Endothelial cell of hepatic sinusoid (primary cell): ENCODE data around the gene SPINK14.

ENCODE experiments used
- in situ Hi-C: cut with HindIII; loops from 2 replicates; pipeline ENCODE4 v1.10.0; 2017; ENCODE audit warnings: low sequenced_read_pairs

Gene SPINK14, protein sequence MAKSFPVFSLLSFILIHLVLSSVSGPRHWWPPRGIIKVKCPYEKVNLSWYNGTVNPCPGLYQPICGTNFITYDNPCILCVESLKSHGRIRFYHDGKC

DNA sequence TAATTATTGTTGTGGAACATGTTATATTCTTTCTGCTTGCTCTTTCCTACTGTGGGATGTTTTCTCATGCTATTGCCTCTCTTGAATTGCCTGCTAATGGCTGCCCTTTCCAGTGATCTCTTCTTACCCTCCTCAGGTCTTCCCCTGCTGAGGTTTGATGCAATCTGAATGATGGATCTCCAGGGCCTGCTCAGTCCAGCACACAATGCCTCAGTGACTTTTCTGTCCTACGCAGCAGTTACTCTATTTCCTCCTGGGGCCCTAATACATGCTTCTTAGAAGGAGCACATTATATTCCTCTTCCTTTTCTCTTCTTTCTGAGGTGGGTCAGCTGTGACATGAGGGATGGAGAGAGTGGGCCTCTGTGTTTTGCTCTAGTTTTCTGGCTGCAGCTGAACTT, at the start of gene SPINK14:
Gene SPINK14 (plus strand): TSS at position 301 of the 400 bp plus-strand sequence. CDS start 1,187 bp downstream, outside the sequence.
- in situ Hi-C loops = no loop called here

DNA sequence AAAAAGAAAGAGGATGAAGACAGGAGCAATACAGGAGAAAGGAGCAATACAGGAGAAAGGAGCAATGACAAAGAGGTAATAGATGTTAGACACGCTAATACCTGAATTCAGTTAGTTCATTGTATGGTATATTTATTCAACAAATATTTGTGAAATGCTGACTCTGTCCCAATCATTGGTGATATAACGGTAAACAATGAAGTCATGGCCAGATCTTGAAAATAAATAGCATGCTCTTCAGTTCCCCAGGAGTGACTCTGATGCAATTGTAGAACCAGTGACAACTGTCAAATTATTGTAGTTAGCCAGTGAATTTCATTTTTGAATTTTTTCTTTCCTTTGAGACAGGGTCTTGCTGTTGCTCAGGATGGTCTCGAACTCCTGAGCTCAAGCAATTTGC, 48.0 kb upstream of the SPINK14 start:
- in situ Hi-C loops = no loop called here

DNA sequence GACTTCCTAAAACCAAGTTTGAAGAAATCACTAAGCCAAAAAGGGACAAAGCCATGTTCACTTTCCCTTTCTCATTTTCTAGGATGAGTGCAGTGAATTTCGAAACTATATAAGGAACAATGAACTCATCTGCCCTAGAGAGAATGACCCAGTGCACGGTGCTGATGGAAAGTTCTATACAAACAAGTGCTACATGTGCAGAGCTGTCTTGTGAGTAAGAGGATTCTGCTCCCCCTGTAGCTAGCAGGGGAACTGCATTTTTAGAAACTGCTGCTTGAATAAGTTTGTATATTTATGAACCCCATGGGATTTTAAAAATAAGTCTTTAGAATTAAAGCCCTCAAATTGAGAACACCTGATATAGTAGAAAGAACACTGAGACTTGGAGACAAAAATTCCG, 42.7 kb upstream of the SPINK14 start:
- in situ Hi-C loops = no loop called here

DNA sequence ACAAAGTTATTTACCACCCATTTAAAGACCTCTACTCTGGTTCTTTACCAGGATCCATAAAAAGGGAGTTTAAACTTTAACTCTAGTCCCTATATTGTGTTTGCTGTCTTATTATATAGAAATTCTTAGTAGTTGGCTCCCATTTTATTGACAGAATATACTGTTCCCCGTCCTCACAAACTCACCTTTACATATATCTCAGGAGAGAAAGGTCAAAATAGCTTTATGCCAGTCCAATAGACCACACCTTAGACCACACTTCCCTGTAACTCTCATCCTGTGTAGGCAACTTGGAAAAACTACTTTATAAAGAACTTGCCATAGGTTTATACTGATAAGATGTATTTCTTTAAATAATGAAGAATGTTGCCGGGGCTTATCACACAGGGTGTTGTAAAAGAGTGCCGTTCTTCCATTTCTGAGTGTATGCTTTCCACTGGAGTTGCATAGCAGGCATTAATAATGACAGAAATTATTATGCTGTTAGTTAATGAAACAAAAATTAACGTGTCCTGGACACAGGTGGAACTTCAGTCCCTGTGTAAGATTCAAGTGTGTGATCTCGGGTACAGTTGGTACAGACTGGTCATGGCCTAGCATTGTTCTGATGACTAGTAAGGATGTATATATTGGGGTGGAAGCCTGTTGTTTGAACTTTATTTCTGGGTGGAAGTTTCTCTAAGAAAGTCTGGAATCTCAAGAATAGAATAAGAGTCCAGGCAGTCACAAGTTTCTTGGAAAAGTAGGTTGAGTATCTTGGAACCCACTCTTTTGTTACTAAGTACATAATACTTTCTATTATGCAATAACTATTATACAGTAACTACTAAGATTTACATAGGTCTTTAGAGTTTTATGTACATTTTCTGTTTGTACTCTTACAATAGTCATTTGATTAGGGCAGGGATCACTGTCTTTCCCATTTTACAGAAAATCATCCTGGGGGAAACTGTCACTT, 33.0 kb upstream of the SPINK14 start:
- in situ Hi-C loops = no loop called here

DNA sequence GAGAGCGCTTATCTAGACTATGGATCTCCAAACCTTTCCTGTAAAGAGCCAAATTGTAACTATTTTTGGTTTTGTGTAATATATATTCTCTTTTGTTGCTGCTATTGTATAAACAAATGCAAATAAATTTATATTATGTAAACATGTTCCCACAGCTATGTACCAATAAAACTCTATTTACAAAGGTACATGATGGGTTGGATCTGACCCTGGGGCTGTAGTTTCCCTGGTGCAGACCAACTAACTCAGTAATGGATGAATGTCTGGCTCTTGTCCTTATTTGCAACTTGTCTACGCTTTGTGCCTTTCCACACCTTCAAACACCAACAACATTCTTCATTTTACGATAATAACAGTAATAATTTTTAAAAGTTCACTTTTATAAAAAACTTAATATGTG, 27.5 kb upstream of the SPINK14 start:
- in situ Hi-C loops = no loop called here

DNA sequence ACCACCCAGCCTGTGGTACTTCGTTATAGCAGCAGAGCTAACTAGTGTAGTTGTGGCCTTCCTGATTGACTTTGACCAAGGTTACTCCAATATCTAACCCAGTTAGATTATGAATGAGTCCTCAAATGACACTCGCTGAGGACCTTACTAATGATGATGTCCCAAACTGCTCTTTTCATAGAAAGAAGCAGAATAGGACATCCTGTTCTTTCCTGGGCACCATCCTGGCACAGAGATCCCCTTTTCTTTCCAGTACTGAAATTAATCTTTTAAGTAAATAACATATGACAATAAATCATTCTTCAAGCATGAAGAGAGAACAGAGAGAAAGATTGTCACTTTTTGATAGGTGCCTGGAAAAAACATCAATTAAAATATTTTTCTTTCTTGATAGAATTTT, 26.7 kb upstream of the SPINK14 start:
- in situ Hi-C loops = no loop called here

DNA sequence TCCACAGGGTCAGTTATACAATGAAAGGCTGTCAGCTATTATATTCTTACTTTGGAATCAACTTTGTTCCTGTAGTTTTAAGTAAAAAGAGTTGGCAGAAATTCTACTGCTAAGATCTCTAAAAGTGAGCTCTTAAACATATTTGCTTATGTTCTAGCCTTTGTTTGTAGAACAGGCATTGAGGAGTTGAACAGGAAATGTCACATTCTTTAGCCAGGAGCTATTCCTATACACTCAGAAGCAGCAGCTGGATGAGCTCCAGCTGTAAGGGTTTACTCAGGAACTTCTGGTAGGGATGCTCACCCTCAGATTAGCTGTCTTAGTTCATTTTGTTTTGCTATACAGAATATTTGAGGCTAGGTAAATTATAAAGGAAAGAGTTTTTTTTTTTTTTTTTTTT, 22.4 kb upstream of the SPINK14 start:
- in situ Hi-C loops = no loop called here

DNA sequence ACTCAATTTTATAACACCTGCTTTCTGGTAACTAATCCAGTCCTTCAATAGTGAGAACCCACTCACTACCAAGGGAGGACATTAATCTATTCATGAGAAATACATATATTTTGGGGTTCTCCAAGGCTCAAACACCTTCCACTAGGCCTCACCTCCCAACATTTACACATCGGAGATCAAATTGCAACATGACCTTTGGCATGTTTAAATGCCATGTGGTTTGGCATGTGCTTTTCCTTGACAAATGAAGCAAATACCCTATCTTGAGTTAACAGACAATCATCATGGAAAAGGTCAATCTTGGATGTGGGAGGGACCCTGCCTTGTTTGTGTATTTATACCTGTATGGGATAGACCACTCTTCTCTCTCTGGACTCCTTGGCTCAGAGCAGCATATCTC, 21.9 kb upstream of the SPINK14 start:
- in situ Hi-C loops = no loop called here

DNA sequence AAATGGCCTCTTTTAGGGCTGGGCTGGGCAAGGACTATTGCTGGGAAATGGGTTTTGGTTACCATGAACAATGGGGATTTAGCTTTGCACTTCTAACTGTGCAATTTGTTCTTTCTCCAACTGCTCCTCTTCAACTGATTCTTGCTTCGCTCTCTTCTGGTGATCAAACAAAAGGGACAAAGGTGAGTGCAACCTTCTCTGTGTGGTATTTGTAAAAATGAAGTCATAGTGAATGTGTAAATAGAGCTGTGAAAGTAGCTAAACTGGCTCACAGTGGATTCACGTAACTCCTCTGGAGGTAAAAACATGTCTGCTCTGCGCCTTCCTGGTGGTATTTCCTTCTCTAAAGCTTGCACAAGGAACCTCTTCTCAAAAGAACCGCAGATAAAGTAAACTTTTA, 20.9 kb upstream of the SPINK14 start:
- in situ Hi-C loops = no loop called here

DNA sequence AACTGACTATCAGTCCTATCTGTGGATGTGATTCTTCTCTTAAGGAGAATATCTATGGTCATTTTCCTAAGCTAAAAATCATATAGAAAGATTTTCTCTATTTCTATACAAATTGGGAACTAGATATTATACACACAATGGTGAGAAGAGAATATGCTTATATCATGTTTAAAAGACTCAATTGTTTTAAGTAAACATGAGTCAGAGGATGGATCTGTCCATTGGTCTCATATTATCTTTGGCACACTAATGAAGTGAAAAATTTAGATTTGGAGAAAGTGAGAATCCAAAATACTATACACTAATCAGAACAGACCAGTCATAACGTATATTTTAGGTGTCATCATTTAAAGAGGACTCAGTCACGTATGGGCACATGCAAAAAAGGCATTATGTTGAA, 16.5 kb upstream of the SPINK14 start:
- in situ Hi-C loops = no loop called here

DNA sequence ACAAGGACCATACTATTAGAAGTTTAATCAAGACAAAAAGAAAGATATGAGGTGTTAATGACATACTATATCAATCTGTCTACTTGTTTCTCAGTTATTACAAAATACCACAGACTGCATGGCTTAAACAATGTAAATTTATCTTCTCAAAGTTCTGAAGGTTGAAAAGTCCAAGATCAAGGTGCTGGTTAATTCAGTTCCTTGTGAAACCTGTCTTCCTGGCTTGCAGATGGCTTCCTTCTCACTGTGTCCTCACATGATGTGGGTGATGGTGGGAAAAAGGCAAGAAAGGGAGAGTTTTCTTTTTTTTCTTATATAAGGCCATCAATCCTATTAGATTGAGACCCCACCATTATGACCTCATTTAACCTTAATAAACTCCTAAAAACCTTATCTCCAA, 15.6 kb upstream of the SPINK14 start:
- in situ Hi-C loops = no loop called here

DNA sequence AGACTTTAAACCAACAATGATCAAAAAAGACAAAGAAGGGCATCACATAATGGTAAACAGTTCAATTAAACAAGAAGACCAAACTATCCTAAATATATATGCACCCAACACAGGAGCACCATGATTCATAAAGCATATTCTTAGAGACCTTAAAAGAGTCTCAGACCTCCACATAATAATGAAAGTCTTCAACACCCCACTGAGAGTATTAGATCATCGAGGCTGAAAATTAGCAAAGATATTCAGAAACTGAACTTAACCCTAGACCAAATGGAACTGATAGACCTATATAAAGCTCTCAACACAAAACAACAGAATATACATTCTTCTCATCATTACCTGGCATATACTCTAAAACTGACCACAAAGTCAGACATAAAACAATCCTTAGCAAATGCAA, 11.7 kb upstream of the SPINK14 start:
- in situ Hi-C loops = no loop called here

DNA sequence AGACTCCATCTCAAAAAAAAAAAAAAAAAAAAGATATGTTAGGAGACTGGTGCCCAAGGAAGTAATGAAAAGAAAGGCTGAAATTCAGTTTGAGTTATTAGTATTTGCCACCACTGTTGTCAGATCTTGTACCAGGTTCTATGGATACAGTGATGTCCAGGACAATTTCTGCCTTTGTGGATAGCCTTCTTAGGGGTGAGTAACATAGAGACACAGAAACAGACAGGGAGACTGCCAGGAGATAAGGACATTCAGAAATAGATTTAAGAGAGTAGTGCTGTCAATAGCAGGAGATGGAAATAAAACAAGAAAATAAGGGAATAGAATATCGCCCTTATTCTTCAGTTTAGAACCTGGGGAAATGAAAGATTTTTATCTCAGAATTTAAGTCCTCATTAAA, 6.3 kb upstream of the SPINK14 start:
- in situ Hi-C loops = no loop called here

DNA sequence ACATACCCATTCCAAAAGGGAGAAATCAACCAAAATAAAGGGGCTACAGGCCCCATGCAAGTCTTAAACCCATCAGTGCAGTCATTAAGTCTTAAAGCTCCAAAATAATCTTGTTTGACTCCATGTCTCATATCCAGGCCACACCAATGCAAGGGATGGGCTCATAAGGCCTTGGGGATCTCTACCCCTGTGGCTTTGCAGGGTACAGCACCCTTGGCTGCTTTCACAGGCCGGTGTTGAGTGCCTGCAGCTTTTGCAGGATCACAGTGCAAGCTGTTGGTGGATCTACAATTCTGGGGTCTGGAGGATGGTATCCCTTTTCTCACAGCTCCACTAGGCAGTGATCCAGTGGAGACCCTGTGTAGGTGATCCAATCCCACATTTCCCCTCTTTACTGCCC, 5.0 kb upstream of the SPINK14 start:
- in situ Hi-C loops = no loop called here

DNA sequence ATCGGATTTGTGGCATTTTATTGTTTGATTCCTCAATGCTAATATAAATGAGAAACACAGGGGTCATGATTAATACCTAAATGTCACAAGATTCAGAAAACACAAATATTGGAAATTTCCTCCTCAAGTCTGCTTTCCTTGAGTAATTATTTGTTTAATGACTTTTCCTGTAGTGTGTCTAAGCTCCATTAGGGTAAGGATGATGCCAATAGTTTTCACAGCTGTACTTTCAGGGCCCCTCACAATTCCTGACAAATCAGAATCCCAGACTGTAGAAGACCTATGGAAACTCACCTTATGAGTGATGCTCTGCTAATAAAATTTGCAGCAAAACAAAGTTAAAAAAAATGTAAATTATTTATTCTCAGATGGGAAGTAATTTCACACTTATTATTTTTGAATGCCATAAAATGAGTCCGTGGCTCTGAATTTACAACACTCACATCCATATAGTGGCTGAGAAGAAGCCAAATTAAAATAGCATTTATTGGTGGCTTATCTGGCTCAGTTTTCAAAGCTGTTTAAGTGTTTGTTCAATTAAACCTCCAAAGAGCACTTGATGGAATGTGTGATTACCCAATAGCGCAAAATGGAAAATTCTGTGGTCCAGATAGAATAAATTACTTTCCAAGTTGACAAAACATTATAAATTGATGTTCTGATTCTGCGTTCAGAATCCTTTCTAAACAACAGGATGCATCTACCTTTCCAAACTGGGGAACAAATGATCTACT, 1.6 kb upstream of the SPINK14 start:
- in situ Hi-C loops = no loop called here

DNA sequence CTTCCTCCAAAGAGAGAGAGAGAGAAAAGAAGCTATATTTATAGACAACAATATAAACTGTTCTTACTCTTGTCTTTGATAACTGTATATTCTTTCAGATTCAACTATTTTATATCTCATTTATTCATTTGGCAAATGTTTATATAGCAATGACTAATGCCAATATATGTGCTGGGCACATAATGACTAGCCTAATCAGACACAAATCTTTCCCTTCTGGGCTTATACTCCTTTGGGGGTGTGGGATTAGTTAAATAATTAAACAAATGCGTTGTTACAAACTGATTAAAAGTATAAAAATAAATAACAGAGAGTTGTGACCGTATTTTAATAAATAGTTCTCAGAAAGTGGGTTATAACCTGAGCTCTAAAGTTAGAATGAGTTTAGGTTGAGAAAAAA, 4.0 kb downstream of the SPINK14 start:
- in situ Hi-C loops = no loop called here

DNA sequence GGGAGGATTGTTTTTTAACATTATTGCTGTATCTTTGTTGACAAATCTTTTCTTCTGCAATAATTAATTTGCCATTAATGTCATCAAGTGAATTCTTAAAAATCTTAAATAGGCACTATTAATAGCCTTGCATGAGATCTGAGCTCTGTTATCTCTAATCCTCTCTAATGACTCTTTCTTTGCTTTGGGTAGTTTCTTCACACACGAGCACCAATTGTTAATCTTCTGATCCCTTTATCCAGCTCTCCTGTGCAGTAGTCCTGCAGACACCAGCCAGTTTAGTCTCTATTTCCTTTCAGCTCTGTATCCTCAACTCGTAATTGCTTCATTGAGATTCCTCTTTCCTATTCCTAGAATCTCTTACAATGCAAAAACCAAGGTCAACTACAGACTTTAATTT, 8.1 kb downstream of the SPINK14 start:
- in situ Hi-C loops = loop anchor here (25.0 kb wide), 1 partner anchor 911 kb away; no protein-coding TSS in a partner anchor

DNA sequence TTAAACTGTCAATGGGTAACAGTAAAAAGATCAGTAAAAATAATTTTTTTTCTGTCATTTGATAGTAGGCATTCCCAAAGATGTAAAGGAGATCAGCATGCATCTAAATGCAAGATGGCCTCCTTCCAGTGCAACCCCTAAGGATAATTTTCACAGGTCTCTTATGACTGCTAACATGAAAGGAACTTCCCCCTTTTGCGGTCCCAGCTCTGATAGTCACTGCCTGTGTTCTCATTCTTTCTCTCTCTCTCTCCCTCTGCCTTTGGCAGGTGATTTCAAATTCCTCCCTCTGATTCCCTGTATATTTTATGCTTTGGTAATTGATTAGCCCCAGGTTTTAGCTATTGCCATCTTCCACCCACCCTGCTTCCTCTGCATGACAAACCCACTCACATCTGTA, 8.9 kb downstream of the SPINK14 start:
- in situ Hi-C loops = loop anchor here (25.0 kb wide), 1 partner anchor 910 kb away; no protein-coding TSS in a partner anchor

DNA sequence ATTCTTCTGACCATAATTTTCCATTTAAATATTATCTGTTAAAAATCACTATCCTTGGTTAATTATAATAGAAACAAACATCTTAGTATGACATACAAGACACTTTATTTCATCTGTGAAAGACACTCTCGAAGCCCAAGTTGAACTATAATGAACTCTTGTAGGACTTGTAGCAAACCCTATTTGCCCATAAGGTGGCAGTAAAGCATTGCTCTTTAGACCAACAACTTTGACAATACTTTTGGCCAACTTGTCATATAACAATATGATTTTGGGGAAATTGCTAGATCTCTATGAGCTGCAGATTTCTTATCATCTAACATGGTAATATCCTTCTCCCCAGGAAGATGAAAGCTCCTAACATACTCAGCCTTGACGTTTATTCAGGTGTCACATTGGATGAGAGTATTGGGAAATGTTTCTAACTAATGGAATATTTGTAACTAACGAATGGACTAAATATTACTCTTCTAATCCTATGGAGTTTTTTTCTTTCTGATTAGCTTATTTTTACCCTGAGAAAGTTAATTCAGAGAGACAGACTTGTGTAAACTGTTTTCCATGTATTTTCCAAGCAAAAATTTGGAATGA, 11.0 kb downstream of the SPINK14 start:
- in situ Hi-C loops = loop anchor here (25.0 kb wide), 1 partner anchor 908 kb away; no protein-coding TSS in a partner anchor

DNA sequence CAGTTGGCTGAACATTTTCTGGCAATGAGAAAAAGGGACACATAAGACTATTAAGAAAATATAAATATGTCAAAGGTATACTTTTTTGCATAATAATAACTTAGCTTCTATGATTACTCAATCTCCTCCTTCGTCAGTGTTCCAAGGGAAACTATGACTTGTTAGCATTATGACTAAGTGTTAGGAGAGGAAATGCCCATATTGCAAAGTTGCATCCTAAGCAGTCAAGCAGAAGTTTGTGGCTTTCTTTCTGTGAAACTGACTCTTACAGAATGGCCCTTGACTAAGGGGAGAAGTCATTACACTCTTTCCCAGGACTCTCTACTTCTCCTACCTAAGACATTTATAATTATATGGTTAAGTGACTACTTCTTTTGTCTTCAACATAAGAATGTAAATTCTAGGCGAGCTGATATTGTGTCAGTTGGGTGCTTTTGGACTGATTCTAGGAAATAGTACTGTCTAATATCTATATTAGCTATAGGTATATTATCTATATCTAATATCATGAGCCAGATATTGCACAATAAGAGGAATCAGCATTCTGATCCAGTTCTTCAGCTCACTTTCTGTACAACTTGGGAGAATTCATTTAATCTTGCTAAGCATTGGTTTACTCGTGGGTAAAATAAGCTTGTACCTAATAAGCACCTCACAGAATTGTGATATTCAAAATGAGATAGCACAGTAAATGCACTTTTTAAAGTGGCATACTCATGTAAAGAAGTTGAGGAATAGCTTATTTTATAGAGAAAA, 18.1 kb downstream of the SPINK14 start:
- in situ Hi-C loops = loop anchor here (25.0 kb wide), 1 partner anchor 901 kb away; no protein-coding TSS in a partner anchor
